GM10266 (cell line): ENCODE results near the gene GCGR.
A peak's percentile ranks its signal among the peaks of the same experiment; 100 is the strongest.

Experiments
- DNase-seq: peaks from one replicate; pipeline ENCODE4 v3.0.0; 2012; ENCODE audit errors: extremely low spot score
- TF ChIP-seq, protein P1 (sequence below): IDR thresholded peaks from 2 replicates; pipeline ENCODE4 v1.5.1; 2012; ENCODE audit warnings: mild to moderate bottlenecking, low read depth; ENCODE audit not compliant: control insufficient read depth, insufficient read depth; ENCODE audit errors: missing control alignments

GCGR gene

GRCh38 chr17:81845881-81846742 lies 42.2 kb downstream of the GCGR start:
- no peak for DNase-seq
- TF ChIP-seq, protein P1, sequence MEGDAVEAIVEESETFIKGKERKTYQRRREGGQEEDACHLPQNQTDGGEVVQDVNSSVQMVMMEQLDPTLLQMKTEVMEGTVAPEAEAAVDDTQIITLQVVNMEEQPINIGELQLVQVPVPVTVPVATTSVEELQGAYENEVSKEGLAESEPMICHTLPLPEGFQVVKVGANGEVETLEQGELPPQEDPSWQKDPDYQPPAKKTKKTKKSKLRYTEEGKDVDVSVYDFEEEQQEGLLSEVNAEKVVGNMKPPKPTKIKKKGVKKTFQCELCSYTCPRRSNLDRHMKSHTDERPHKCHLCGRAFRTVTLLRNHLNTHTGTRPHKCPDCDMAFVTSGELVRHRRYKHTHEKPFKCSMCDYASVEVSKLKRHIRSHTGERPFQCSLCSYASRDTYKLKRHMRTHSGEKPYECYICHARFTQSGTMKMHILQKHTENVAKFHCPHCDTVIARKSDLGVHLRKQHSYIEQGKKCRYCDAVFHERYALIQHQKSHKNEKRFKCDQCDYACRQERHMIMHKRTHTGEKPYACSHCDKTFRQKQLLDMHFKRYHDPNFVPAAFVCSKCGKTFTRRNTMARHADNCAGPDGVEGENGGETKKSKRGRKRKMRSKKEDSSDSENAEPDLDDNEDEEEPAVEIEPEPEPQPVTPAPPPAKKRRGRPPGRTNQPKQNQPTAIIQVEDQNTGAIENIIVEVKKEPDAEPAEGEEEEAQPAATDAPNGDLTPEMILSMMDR, result no peak

DNA sequence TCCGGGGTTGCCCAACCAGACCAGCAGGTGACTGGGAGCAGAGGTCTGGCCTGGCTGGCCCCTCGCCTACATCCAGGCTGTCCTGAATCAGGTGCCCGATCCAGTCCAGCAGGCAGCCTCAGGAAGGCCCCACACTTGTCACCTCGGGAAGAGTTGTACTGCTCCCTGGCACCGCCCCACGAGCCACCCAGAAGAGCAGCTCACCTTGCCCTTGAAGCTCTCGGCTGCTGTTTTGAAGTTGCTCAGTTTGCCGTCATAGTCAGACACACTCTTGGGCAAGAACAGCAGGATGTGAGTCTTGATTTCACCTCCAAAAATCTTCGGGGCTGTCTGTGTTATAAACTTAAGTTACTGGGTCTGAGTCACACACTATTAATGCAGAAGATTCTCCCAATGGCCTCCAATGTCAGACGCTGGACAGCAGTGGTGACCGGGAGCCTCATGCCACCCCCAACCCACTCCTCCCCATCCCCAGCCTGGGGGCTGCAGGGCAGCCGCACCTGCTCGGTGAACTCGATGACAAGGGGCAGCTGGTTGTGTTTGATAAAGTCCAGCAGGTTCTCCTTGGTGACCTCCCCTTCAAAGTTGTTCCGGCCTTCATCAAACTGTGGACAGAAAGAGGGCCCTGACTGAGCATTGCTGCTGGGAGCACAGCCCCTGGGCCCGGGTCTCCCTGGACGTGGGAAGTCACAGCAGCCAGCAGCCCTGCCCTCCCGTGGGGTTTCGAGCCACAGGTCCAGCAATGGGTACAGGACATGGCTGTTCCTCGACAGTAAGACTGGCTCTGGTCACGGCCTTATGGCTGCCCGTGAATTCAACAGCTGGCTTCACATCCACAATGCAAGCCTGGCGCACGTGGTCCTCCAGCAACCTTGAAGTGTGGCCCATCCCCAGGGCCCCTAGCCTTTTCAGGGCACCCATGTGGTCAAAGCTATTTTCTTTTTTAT lies 43.1 kb downstream of the GCGR start:
- no peak for DNase-seq
- TF ChIP-seq, protein P1, result no peak

DNA sequence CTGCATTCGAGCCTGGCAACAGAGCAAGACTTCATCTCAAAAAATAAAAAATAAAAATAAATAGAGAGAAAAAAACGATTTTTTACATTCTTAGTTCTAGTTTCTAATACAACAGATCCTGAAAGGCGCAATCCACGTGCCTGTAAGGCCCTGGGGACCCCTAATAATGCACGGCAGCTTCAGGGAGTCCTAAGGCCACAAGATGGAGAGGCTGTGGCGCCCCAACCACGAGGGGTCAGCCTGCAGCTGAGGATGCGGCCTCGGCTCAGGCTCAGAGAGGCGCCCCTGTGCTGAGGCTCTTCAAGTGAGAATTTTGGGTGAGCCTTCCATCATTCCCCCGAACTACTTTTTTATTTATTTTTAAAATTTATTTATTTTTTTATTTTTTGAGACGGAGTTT lies 45.5 kb downstream of the GCGR start:
- TF ChIP-seq, protein P1, result no peak
- no peak for DNase-seq

- TF ChIP-seq, protein P1, result no peak
- DNase-seq, result no peak
Measured at GRCh38 chr17:81851423-81851822, 47.5 kb downstream of the GCGR start.

- DNase-seq, result no peak
- TF ChIP-seq, protein P1, result no peak
Measured at GRCh38 chr17:81852237-81852636, 48.3 kb downstream of the GCGR start.

- DNase-seq, result no peak
- TF ChIP-seq, protein P1, result peak; percentile 12
Measured at GRCh38 chr17:81854974-81855774, 51.2 kb downstream of the GCGR start.
